GM21786 (cell line): ENCODE measurements around the gene ARAP2.

ENCODE experiments used
- ATAC-seq: cut with Tn5 transposase; IDR thresholded peaks from one replicate; pipeline ENCODE4 v1.9.1; 2021; ENCODE audit not compliant: unreplicated experiment

ARAP2 gene, protein sequence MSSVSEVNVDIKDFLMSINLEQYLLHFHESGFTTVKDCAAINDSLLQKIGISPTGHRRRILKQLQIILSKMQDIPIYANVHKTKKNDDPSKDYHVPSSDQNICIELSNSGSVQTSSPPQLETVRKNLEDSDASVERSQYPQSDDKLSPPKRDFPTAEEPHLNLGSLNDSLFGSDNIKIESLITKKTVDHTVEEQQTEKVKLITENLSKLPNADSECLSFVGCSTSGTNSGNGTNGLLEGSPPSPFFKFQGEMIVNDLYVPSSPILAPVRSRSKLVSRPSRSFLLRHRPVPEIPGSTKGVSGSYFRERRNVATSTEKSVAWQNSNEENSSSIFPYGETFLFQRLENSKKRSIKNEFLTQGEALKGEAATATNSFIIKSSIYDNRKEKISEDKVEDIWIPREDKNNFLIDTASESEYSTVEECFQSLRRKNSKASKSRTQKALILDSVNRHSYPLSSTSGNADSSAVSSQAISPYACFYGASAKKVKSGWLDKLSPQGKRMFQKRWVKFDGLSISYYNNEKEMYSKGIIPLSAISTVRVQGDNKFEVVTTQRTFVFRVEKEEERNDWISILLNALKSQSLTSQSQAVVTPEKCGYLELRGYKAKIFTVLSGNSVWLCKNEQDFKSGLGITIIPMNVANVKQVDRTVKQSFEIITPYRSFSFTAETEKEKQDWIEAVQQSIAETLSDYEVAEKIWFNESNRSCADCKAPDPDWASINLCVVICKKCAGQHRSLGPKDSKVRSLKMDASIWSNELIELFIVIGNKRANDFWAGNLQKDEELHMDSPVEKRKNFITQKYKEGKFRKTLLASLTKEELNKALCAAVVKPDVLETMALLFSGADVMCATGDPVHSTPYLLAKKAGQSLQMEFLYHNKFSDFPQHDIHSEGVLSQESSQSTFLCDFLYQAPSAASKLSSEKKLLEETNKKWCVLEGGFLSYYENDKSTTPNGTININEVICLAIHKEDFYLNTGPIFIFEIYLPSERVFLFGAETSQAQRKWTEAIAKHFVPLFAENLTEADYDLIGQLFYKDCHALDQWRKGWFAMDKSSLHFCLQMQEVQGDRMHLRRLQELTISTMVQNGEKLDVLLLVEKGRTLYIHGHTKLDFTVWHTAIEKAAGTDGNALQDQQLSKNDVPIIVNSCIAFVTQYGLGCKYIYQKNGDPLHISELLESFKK (N-terminal part only)

DNA sequence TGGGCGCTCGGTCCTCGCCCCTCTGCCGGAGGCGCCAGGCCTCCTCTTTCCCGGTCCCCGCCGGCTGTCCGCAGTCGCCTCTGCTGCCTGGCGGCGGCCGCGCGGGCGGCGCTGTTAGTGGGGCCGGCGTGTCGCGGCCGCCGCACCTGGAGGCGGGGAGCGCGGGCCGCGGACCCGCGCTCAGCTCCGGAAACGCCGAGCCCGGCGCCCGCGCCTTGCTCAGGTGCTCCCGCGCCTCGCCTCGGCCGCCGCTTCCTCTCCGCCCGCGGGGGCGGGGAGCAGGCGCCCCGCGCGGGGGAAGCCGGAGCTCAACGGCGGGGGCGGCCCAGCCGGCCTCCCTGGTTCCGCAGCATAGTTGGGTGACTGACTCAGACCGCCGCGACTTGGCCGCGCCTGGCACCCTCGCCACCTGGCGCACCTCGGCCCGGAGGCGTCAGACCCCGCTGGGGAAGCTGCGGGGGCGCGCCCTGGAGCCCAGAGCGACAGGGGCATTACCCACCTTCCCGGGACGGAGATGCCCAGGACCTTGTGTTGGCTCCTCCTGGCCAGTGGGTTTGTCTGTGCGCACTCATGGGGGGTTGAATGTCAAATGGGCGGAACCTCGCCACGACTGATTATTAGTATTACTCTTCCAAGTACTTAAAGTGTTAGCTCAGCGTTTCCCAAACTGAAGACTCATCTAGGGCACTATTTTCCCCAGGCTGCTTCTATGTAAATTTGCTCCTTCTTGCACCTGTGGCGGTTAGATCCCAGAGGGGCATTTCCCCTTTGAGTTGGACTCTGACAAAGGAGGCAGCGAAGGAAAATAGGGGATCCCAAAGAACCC lies at the start of gene ARAP2:
Gene ARAP2, minus strand, starts transcription at position 258 of the 826 bp plus-strand sequence. CDS start 15,028 bp downstream, outside the sequence.
- ATAC-seq = peak; percentile 54

GRCh38 chr4:36292556-36293188 lies 48.4 kb upstream of the ARAP2 start:
- ATAC-seq = no peak

DNA sequence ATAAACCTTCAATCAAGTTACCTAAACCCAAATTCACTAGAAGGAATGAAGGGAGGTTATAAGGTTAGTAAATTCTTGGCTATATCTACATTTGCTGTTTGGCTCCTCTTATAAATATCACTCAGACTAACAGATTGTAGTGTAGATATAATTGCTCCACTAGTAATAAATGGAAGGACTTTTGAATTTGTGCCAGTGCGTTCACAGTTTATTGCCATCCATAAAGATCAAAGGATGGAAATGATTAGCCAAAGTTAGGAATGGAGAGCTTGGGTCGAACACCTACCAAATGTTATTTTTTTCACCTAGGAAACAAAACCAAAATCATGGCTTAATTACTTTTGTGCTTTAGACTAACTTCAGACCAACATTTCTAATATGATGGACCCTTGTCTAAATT lies 46.3 kb upstream of the ARAP2 start:
- ATAC-seq = no peak

DNA sequence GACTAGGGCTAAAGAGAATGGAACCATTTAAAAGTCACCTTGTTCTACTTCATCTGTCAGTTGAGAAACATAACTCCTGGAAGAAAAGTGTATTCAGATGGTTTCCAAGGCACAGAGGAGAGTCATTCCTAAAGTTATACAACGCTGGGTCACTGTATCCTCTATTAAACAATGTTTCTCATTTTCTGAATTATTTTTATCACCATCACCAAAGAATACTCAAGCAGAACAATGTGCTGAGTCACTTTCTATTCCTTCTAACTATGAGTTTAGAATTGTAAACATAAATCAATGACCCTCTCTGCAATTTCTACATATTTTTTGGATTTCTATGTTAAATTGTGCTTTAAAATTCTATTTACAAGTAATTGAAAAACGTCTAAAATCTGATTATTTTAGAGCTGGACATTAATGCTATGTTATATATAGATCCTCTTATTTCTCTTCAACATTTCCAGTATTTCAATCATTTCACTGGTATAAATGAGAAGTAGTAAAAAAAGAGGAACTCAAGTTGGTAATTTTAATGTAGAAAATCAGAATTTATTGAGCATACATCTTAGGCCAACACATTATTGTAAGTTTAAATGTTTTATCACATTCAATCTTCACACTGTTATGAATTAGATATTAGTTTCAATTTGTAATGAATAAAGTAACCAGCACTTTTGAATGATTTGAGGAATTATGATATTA lies 44.6 kb upstream of the ARAP2 start:
- ATAC-seq = no peak

- peak; percentile 24 for ATAC-seq
These were observed 42.2 kb upstream of the ARAP2 start for GRCh38 chr4:36286481-36286871.

GRCh38 chr4:36285784-36286480 lies 41.6 kb upstream of the ARAP2 start:
- peak; percentile 98 for ATAC-seq

DNA sequence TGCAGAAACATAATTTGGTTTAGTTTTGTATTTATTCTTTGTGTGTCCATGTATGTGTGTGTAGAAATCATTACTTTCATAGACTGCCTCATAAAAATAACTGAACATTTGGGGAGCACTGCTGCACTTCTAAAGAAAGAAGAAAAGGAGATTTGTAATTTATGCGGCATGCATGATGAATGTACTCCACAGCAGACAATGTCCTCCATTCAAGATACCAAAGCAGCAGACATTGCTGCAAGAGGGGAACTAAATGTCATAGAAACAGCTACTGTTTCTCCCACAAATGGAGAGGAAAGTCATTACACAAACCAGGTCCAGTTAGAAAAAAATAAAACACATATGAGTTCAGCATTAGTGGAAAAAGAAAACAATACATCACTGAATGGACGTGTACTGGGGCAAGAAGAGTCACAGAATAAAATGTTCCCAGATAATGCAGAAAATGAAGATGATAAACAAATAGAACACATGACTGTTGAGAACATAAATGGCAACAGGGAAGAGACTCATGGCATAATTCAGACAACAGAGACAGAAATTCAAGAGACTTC lies 39.7 kb upstream of the ARAP2 start:
- ATAC-seq = no peak

DNA sequence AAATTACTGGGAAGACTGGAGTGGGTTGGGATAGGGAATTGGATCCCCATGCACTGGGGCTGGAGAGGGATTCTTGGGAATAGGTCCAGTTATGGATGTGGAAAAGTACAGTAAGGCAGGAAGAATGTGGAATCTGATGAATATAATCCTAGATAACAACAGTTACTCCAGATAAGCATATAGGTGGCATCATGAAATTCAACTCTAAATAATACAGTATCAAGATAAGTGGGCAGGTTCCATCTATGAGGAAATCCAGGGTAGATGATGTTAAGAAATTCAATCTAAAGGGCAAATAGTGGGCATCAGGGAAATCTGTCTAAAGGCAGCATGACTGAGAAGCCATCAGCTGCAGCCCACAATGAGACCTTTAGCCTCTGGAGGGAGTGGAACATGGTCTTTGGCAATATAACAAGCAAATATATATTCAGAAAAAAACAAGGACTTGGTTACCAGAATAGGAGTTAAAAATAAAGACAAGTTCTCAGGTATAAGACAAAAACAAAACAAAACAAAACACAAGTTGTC lies 38.3 kb upstream of the ARAP2 start:
- no peak for ATAC-seq

DNA sequence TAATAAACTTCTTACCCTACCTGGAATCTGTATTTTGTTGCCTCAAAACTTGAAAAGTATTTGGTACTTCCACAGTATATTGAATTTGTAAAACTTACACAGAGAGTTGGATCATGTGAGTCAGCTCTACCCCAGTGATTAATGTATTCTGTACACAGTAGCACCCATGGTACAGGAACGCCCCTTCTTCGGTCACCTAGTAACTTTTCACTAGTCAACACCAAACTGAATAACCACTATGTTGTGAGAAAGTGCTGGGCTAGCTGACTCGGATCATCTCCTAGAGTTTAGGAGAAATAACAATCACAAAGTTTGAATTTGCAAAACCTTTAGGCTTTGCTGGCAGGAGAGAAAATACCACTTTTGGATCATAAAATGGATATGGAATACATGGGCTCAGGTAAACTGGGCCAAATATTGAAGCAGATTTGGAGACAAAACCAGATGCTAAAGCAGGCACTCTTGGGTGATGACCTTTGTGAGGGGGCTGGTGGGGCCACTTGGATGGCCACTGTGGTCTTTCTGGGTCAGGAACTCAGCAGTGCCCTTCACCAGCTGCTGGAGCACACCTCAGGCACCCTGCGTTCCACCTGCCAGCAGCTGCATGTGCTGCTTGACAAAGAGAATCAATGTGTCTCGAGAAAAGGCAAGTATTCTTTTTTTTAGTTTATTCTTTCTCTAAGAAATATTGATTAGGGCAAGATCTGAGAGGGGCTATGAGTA lies 37.2 kb upstream of the ARAP2 start, which contains the start of gene DTHD1:
Gene DTHD1, plus strand, starts transcription at position 233 of the 723 bp plus-strand sequence. Its CDS starts 143 bp downstream, at position 376.
- no peak for ATAC-seq

- ATAC-seq = no peak
These were observed 36.2 kb upstream of the ARAP2 start for GRCh38 chr4:36280555-36280954.

DNA sequence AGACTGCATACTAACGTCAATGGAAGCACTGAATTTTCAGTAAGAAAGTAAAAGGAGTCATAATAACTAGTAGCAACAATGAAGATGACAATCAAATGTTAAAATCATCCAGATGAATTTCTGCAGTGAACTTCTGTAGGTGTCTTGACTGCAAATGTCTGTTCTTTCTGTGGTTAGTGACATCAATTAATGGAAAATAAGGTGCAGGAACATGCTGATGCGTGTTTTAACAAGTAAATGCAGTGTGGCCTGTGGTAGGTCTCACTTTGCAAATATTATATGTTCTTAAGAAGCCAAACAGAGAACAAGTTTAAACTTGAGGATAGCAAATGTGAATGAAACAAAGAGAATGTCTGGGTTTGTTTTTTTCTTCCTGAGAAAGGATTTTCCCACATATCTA lies 34.5 kb upstream of the ARAP2 start:
- ATAC-seq = no peak

GRCh38 chr4:36277533-36277932 lies 33.2 kb upstream of the ARAP2 start:
- no peak for ATAC-seq

- ATAC-seq = no peak
These were observed 29.8 kb upstream of the ARAP2 start for GRCh38 chr4:36274158-36274557.

GRCh38 chr4:36273276-36273675 lies 29.0 kb upstream of the ARAP2 start:
- ATAC-seq = no peak

DNA sequence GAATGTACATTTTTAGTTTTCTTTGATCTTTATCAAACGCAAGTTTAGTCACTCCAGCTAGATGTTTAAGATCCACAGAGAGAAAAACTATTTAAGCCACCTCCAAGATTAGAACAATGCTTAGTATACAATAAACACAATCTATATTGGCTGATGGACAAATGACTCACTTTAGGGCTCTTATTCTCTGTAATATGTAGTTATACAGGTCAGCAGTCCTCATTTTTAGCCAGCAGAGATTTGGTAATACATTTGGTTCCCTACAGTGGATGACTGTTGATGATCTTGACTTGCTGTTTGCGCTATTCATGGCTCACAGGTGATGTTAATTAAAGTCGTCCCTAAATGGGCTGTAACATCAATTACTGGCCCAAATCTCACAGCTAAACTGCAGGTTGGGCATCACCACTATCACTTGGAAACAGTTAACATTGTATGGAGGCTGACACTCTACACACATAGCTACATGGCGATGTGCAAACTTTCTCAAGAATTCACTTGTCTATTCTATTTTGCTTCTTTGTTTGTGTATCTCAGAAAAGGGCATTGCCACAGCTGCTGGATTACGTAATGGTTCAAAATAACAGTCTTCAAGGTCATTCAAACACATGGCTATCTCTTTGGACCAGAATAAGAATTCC lies 25.3 kb upstream of the ARAP2 start:
- no peak for ATAC-seq

DNA sequence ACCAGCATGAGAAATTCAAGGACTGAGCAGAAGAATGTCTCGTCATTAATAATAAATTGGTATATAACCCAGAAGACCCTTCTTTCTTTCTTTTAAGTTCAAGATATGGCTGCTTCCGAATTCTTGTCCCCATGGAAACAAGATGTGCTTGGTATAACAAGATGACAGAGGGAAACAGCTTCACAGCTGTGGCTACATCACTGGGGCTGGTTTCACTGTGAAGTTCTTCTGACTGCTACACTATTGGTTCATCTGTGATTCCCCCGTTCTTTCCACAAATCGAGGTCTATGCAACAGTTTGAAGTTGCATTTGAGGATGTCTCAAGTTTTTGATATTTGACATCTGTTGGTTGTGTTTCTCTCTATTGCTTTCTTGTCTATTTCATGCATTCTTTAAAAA lies 24.8 kb upstream of the ARAP2 start:
- no peak for ATAC-seq
